ENCODE data around the gene RINL.
"Not testable (repeated sequence)": the region's sequence is repeated elsewhere in the genome, so short reads cannot be mapped to it uniquely, and the experiment has no call there.

The RINL gene

GRCh38 chr19:38875656-38876395, 2.2 kb downstream of the RINL start:
- H3K27me3 ChIP-seq (ENCODE audit: insufficient read depth, low read depth, severe bottlenecking), result no peaks in the 10 kb centered on the region
- no peaks in the 10 kb centered on the region for H3K36me3 ChIP-seq
- no peak overlapping the region for H3K27ac ChIP-seq
- 0 out of 2 replicates have a peak, but pooled peaks have one; percentile 5 for TF ChIP-seq CTCF (IDR thresholded peaks at IDR 0.05; ENCODE audit: low read depth, low read length)
- no peak overlapping the region for H3K4me3 ChIP-seq (ENCODE audit: low read depth, low read length)
- H3K9me3 ChIP-seq (ENCODE audit: severe bottlenecking), result no peaks in the 10 kb centered on the region
- no peak for DNase-seq

GRCh38 chr19:38873400-38873799, 4.7 kb downstream of the RINL start:
- not testable (repeated sequence) for H3K9me3 ChIP-seq (ENCODE audit: severe bottlenecking); H3K4me3 ChIP-seq (ENCODE audit: low read depth, low read length); DNase-seq; H3K27me3 ChIP-seq (ENCODE audit: insufficient read depth, low read depth, severe bottlenecking); H3K27ac ChIP-seq; H3K36me3 ChIP-seq

GRCh38 chr19:38870612-38871011, 7.5 kb downstream of the RINL start:
- H3K4me3 ChIP-seq (ENCODE audit: low read depth, low read length), result no peak overlapping the region

GRCh38 chr19:38869836-38870607, 8.1 kb downstream of the RINL start:
- no peak overlapping the region for H3K4me3 ChIP-seq (ENCODE audit: low read depth, low read length)
- no peak for TF ChIP-seq CTCF (IDR thresholded peaks at IDR 0.05; ENCODE audit: low read depth, low read length)
- no peak for DNase-seq

More at GRCh38 chr19:38870612-38871011, 7.5 kb downstream of the RINL start:
- no peaks in the 10 kb centered on the region for H3K27me3 ChIP-seq (ENCODE audit: insufficient read depth, low read depth, severe bottlenecking)
- no peak overlapping the region for H3K27ac ChIP-seq
- DNase-seq, result no peak
- H3K36me3 ChIP-seq, result no peaks in the 10 kb centered on the region
- H3K9me3 ChIP-seq (ENCODE audit: severe bottlenecking), result no peaks in the 10 kb centered on the region
- TF ChIP-seq CTCF (IDR thresholded peaks at IDR 0.05; ENCODE audit: low read depth, low read length), result no peak

GRCh38 chr19:38869160-38869835, 8.8 kb downstream of the RINL start:
- H3K4me3 ChIP-seq (ENCODE audit: low read depth, low read length), result no peak overlapping the region

More at GRCh38 chr19:38869836-38870607, 8.1 kb downstream of the RINL start:
- Histone ChIP-seq H3K9me3 (ENCODE audit: severe bottlenecking) (no peaks in the 10 kb centered on the region), H3K36me3 (no peaks in the 10 kb centered on the region), H3K27me3 (ENCODE audit: insufficient read depth, low read depth, severe bottlenecking) (no peaks in the 10 kb centered on the region), H3K27ac (no peak overlapping the region)

More at GRCh38 chr19:38869160-38869835, 8.8 kb downstream of the RINL start:
- H3K9me3 ChIP-seq (ENCODE audit: severe bottlenecking), result no peaks in the 10 kb centered on the region
- TF ChIP-seq CTCF (IDR thresholded peaks at IDR 0.05; ENCODE audit: low read depth, low read length), result no peak
- DNase-seq, result no peak
- no peaks in the 10 kb centered on the region for H3K36me3 ChIP-seq
- no peaks in the 10 kb centered on the region for H3K27me3 ChIP-seq (ENCODE audit: insufficient read depth, low read depth, severe bottlenecking)
- H3K27ac ChIP-seq, result no peak overlapping the region
